Esophagus mucosa (tissue), 1 donor: ENCODE results near the gene TAAR8. TPM values are rescaled to one million over a fixed set of nuclear protein-coding genes. Genes with fewer than 3 reads are reported as not detected.
"Not testable (repeated sequence)": the region's sequence is repeated elsewhere in the genome, so short reads cannot be mapped to it uniquely, and the experiment has no call there.

Source experiments
- ATAC-seq: fragments of 200-7000 bp; cut with Tn5 transposase; one replicate; pipeline ENCODE4 v1.9.1; 2020
- total RNA-seq: library from RNA; stranded (reverse); gene quantifications from one replicate; pipeline ENCODE4 v1.2.4, GENCODE V29; 2023
- donor health status: DM: yes; HTN: yes; CAD: no.

TAAR8 gene
- total RNA-seq, 1 donor from 2014 or later, result not detected

- ATAC-seq, result no peak
These were observed 3.6 kb upstream of the TAAR8 start for GRCh38 chr6:132548746-132549463.

DNA sequence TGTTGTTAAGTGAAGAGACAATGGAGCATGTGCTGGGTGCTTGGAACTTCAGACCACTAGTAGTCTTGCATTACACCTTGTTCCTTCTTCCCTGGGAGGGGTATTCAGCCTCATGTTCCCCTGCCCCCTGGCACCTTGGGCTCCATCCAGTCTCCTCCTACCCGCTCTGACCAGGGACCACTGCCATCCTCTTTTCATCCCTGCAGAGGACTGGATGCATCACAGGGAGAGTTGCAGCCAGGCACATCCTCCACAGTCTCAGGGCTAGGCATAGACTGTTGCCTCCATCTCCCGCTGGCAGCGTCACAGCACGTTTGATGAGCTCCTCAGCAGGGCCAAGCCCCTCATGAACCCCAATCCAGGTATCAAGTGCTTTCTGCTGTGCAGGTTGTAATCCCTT is 1.3 kb upstream of the TAAR8 start:
- ATAC-seq, result no peak

- not testable (repeated sequence) for ATAC-seq
These were observed 7.6 kb downstream of the TAAR8 start for GRCh38 chr6:132560087-132560486.

DNA sequence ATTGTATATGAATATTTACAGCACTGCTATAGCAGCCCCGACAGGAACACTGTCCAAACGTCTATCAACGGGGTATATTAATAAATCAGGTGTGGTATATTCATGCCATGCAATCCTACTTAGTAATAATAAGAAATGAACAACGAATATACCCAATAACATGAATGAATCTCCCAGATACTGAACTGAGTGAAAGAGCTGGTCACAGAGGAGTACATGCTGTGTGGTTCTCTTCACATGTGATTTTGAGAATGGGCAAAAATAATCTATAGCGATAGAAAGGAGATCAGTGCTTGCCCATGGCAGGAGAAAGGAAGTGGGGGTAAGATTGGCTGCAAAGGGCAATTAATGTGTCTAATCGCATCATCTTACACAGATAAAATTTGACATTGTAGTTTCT is 13.9 kb downstream of the TAAR8 start:
- ATAC-seq, result no peak

DNA sequence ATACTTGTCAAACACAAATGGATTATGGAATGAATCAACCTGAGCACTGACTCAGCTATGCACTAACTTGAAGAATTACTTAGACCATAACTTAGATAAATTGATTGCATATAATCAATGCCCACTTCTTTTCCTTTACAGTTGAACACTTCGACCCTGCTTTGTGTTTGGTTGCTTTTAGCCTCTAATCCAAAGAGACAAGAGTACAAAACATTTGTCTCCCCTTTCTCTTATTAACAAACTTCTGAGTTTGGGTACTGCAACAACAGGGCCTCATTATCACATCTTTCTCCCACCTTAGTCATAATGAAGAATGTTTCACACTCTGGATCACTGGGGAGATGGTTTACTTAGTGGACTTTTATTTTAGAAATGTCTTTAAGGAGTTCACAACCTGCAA is 15.1 kb downstream of the TAAR8 start:
- no peak for ATAC-seq

GRCh38 chr6:132568611-132569010 is 16.1 kb downstream of the TAAR8 start:
- ATAC-seq, result no peak

DNA sequence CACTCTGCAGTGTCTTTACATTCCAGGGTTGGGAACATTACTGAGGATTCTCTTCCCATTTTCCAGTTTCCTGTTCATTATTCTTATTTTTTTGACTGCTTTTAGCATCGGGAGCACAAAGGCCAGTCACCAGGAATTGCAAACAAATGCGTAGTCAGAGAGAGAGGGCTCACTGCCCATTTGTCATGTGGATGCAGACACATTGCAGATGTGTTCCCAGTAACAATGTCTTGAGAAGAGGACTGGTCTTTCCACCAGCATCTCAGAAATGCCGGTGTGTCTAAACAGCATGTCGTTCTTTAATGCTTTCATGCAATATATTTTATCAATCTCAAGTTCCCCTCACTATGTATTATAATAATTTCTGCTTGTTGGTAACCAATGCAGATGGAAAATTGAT is 16.7 kb downstream of the TAAR8 start:
- no peak for ATAC-seq

DNA sequence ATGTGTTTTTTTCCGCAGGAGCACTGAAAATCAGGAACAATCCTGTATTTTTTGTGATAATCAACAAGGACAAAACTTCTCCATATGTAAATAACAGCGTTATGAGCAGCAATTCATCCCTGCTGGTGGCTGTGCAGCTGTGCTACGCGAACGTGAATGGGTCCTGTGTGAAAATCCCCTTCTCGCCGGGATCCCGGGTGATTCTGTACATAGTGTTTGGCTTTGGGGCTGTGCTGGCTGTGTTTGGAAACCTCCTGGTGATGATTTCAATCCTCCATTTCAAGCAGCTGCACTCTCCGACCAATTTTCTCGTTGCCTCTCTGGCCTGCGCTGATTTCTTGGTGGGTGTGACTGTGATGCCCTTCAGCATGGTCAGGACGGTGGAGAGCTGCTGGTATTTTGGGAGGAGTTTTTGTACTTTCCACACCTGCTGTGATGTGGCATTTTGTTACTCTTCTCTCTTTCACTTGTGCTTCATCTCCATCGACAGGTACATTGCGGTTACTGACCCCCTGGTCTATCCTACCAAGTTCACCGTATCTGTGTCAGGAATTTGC is 17.8 kb downstream of the TAAR8 start, which contains the start of gene TAAR6:
Gene TAAR6, plus strand, starts transcription at position 102 of the 557 bp plus-strand sequence. Its CDS starts 0 bp downstream, at position 102.
- no peak for ATAC-seq

GRCh38 chr6:132571774-132572173 is 19.3 kb downstream of the TAAR8 start:
- ATAC-seq, result no peak

GRCh38 chr6:132584698-132585097 is 32.2 kb downstream of the TAAR8 start:
- ATAC-seq, result no peak

DNA sequence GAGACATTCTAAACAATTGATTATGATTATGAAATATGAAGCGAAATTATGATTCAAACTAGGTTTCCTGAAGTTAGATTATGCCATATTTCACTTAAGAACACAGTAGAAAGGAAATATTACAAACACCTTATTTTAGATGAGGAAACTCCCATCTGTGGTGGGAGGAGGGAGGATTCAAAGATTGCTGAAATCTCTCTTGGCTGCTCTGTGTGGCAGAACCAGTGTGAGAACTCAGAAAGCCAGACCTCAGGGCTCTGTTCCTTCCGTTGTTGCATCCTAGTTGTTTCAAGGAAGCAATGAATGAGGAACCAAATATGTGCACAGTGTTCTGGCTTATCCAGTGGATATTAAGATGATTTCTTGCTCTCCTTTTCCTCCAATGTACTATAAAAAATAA is 35.0 kb downstream of the TAAR8 start:
- ATAC-seq, result no peak

- ATAC-seq, result no peak
These were observed 37.0 kb downstream of the TAAR8 start, which contains the start of gene TAAR5 for GRCh38 chr6:132589454-132589853. Gene TAAR5 (minus strand): TSS chr6:132589741. CDS start chr6:132589686, 55 bp downstream.

DNA sequence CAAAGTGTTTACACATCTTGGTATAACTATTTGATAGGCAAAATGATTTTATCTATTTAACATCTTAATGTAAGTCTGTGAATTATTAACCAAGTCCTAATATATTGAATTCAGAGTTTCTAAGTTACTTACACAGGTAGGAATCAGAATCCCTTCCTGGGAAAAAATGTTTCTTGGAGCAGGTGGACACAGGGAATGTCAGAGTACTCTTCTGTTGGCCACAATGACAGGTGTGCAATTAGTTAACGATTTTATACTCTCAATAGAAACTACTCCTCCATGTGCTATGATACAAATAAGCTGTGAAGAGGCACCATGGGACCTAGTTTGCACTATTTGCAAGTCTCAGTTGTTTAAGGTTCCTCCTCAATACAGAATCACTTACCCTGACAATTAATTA is 37.9 kb downstream of the TAAR8 start:
- ATAC-seq, result no peak

DNA sequence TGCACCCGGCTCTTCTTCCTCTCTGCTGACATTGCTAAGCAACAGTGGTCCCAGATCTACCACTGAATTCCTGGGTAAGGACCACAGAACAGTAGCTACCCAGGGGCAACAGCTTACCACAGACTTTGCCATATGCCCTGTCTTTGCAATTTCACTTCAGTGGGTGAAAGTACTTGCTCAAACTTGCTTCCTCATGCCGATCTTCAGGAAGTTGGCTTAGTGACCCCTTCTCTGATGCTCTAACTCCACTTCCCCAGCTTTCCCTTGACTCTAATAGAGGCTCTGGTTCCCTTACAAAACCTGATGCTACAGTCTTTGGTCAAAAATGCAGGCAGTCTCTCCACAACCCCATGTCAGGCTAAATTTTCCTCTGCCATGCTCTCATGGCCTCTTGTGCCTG is 40.4 kb downstream of the TAAR8 start:
- ATAC-seq, result no peak

GRCh38 chr6:132596201-132596600 is 43.7 kb downstream of the TAAR8 start:
- no peak for ATAC-seq

DNA sequence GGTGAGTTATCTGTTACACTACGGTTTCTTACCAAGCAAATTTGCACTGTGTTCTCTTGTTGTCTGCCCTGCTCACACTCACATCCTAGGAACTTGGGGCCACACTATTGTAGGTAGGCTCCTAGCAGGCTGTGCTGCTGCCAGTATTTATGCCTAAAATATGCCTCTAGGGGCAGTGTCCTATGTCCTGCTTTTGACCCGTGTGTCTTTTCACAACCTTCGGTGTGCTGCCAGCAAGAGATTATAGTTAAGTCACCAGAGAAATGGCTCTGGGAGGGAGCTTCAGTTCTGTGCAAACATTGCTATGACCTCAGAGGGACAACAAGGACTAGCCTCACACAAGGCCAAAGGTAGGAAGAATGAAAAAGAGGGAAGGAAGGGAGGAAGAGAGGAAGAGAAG is 46.0 kb downstream of the TAAR8 start:
- peak; percentile 73 for ATAC-seq

GRCh38 chr6:132600900-132601299 is 48.4 kb downstream of the TAAR8 start:
- ATAC-seq, result not testable (repeated sequence)

Other genes starting within 250 kb of the TAAR8 start
- gene MOXD1, start 151.2 kb upstream of the TAAR8 start, total RNA-seq, result 31.4 TPM
- gene STX7, start 39.6 kb upstream of the TAAR8 start, total RNA-seq, result 38.3 TPM
- gene TAAR9, start 14.4 kb upstream of the TAAR8 start, total RNA-seq, result not detected
- not detected for gene TAAR6, start 17.6 kb downstream of the TAAR8 start, total RNA-seq
- gene TAAR5, start 37.1 kb downstream of the TAAR8 start, total RNA-seq, result not detected
- not detected for gene TAAR2, start 71.6 kb downstream of the TAAR8 start, total RNA-seq
- not detected for gene TAAR1, start 106.5 kb downstream of the TAAR8 start, total RNA-seq
- gene VNN1, start 161.4 kb downstream of the TAAR8 start, total RNA-seq, result 0.12 TPM
- gene VNN2, start 205.2 kb downstream of the TAAR8 start, total RNA-seq, result 0.28 TPM
- gene SLC18B1, start 246.0 kb downstream of the TAAR8 start, total RNA-seq, result 12.8 TPM